Keratinocyte (primary cell): ENCODE data around the gene GPR15. TPM values are rescaled to one million over a fixed set of nuclear protein-coding genes. Genes with fewer than 3 reads are reported as not detected.

Experiments used
- DNase-seq: peaks from one replicate; pipeline ENCODE4 v3.0.0-alpha.2; 2011; ENCODE audit warnings: low read depth, missing footprints, low spot score
- FAIRE-seq: peaks from 2 replicates; lab custom pipeline; 2011; peaks lifted over from hg19 to GRCh38; lab: Jason Lieb, UNC
- H2AFZ ChIP-seq: 2 replicates; pipeline ENCODE4 v1.6.0; 2012; ENCODE audit warnings: low read length, control low read depth, inconsistent platforms; ENCODE audit not compliant: control insufficient read depth
- H3K27ac ChIP-seq: 2 replicates; pipeline ENCODE4 v1.5.1; 2011; ENCODE audit warnings: low read length; ENCODE audit not compliant: control insufficient read depth, insufficient read depth
- H3K27me3 ChIP-seq: 3 replicates; pipeline ENCODE4 v1.6.0; 2011; ENCODE audit warnings: low read length; ENCODE audit not compliant: control insufficient read depth, insufficient read depth; ENCODE audit errors: extremely low read depth
- H3K36me3 ChIP-seq, 2 experiments: 2 replicates in 1 of 2; 3 replicates in 1 of 2; pipeline ENCODE4 v1.5.1; 2011; ENCODE audit warnings: low read length in 2 of 2, mild to moderate bottlenecking in 1 of 2; ENCODE audit not compliant: control insufficient read depth in 2 of 2, insufficient read depth in 2 of 2; ENCODE audit errors: extremely low read depth in 1 of 2
- H3K4me1 ChIP-seq: 3 replicates; pipeline ENCODE4 v1.5.1; 2011; ENCODE audit warnings: low read length; ENCODE audit not compliant: control insufficient read depth, insufficient read depth; ENCODE audit errors: extremely low read depth
- H3K4me2 ChIP-seq: 3 replicates; pipeline ENCODE4 v1.6.0; 2011; ENCODE audit warnings: low read depth, low read length; ENCODE audit not compliant: control insufficient read depth, insufficient read depth; ENCODE audit errors: extremely low read depth
- H3K4me3 ChIP-seq, 3 experiments: fragments of 200-600 bp in 1 of 3; sonication (generic) in 1 of 3; 2 replicates in 2 of 3; 3 replicates in 1 of 3; pipeline ENCODE4 v1.5.1; 2011 to 2016; ENCODE audit warnings: low read length in 3 of 3, mild to moderate bottlenecking in 3 of 3, control low read depth in 2 of 3, inconsistent platforms in 1 of 3, low read depth in 1 of 3, mixed read lengths in 1 of 3, mixed run types in 1 of 3, moderate library complexity in 1 of 3; ENCODE audit not compliant: control insufficient read depth in 2 of 3, insufficient read depth in 2 of 3; ENCODE audit errors: extremely low read depth in 1 of 3
- H3K79me2 ChIP-seq: 2 replicates; pipeline ENCODE4 v1.6.0; 2012; ENCODE audit warnings: low read length; ENCODE audit not compliant: control insufficient read depth, insufficient read depth
- H3K9ac ChIP-seq: 3 replicates; pipeline ENCODE4 v1.6.0; 2011; ENCODE audit warnings: low read length; ENCODE audit not compliant: control insufficient read depth, insufficient read depth; ENCODE audit errors: extremely low read depth
- H3K9me1 ChIP-seq: 3 replicates; pipeline ENCODE4 v1.6.0; 2011; ENCODE audit warnings: low read length; ENCODE audit not compliant: control insufficient read depth, insufficient read depth; ENCODE audit errors: extremely low read depth
- H3K9me3 ChIP-seq: 2 replicates; pipeline ENCODE4 v1.5.1; 2012; ENCODE audit warnings: low read depth, low read length; ENCODE audit not compliant: control insufficient read depth
- H4K20me1 ChIP-seq: 3 replicates; pipeline ENCODE4 v1.6.0; 2011; ENCODE audit warnings: low read length; ENCODE audit not compliant: control insufficient read depth, insufficient read depth; ENCODE audit errors: extremely low read depth
- CTCF ChIP-seq, 3 experiments: IDR thresholded peaks in 1 of 3; conservative IDR thresholded peaks in 1 of 3; optimal IDR thresholded peaks in 1 of 3; 2 replicates in 2 of 3; 3 replicates in 1 of 3; pipeline versions ENCODE3 to v1.5.1; 2011; ENCODE audit warnings: low read length in 3 of 3, mild to moderate bottlenecking in 3 of 3, moderate library complexity in 2 of 3, control low read depth in 1 of 3, inconsistent platforms in 1 of 3; ENCODE audit not compliant: insufficient read depth in 2 of 3; ENCODE audit errors: extremely low read depth in 1 of 3
- EZH2 ChIP-seq: IDR thresholded peaks from one replicate; pipeline ENCODE4 v1.6.1; 2012; ENCODE audit warnings: inconsistent platforms, mild to moderate bottlenecking, low read length, moderate library complexity
- dilution Hi-C: fragments of 300-500 bp; cut with MboI; formaldehyde crosslinking; loops from one replicate; pipeline ENCODE4 v1.7.0; 2020; ENCODE audit warnings: low sequenced_read_pairs; ENCODE audit not compliant: extremely low pct_ligation_motif_present
- polyA plus RNA-seq, 5 experiments: library from polyadenylated mRNA; depleted of rRNA in 3 of 5; stranded (reverse) in 3 of 5; stranded (forward) in 1 of 5; unstranded in 1 of 5; fragments of >200 nt; gene quantifications; 1 replicate in 1 of 5; 2 replicates in 3 of 5; 3 replicates in 1 of 5; pipeline versions ENCODE4 v1.2.1 to v1.2.3, GENCODE V29; 2011 to 2012; ENCODE audit warnings: missing spikeins in 2 of 5, low read depth in 1 of 5, low replicate concordance in 1 of 5

GPR15 gene
- polyA plus RNA-seq, 1 donor (not counting 4 experiments of a cell fraction or from before 2014, with no cell fraction given): not detected

GRCh38 chr3:98581474-98581873, 49.7 kb downstream of the GPR15 start:
- dilution Hi-C loops: no loop called here
- DNase-seq (no peak), FAIRE-seq (no peak)
- H3K9me1 ChIP-seq: no peaks in the 10 kb centered on the region
- H3K4me1 ChIP-seq: peaks cover 13% of the 10 kb centered on the region
- H3K4me3 ChIP-seq: no peak overlapping the region
- no peak for TF ChIP-seq EZH2
- no peak for TF ChIP-seq CTCF (optimal IDR thresholded peaks at IDR 0.05 in 1 of 3, IDR thresholded peaks at IDR 0.05 in 1 of 3, conservative IDR thresholded peaks at IDR 0.05 in 1 of 3; ENCODE audit: extremely low read depth in 1 of 3, insufficient read depth in 2 of 3, low read length in 3 of 3)
- H3K9ac ChIP-seq: no peak overlapping the region
- H3K27ac ChIP-seq: no peak overlapping the region
- no peaks in the 10 kb centered on the region for H3K9me3 ChIP-seq
- no peak overlapping the region for H2AFZ ChIP-seq
- H3K36me3 ChIP-seq: peaks cover 3 to 4% of the 10 kb centered on the region in 2 experiments
- H3K27me3 ChIP-seq: no peaks in the 10 kb centered on the region
- no peak overlapping the region for H3K4me2 ChIP-seq
- no peaks in the 10 kb centered on the region for H4K20me1 ChIP-seq
- no peaks in the 10 kb centered on the region for H3K79me2 ChIP-seq

GRCh38 chr3:98582042-98582441, 50.3 kb downstream of the GPR15 start:
- Histone ChIP-seq H4K20me1 (no peaks in the 10 kb centered on the region), H3K36me3 (peaks cover 3 to 4% of the 10 kb centered on the region in 2 experiments), H3K9me1 (no peaks in the 10 kb centered on the region), H2AFZ (no peak overlapping the region), H3K27ac (no peak overlapping the region), H3K4me2 (no peak overlapping the region), H3K9ac (no peak overlapping the region), H3K4me3 (no peak overlapping the region), H3K79me2 (no peaks in the 10 kb centered on the region), H3K9me3 (no peaks in the 10 kb centered on the region), H3K27me3 (no peaks in the 10 kb centered on the region), H3K4me1 (peaks cover 12% of the 10 kb centered on the region)
- no peak for FAIRE-seq
- TF ChIP-seq CTCF (optimal IDR thresholded peaks at IDR 0.05 in 1 of 3, IDR thresholded peaks at IDR 0.05 in 1 of 3, conservative IDR thresholded peaks at IDR 0.05 in 1 of 3; ENCODE audit: extremely low read depth in 1 of 3, insufficient read depth in 2 of 3, low read length in 3 of 3): no peak
- no peak for TF ChIP-seq EZH2
- DNase-seq: no peak
- dilution Hi-C loops: no loop called here
